Gastrocnemius medialis (tissue), 4 donors: ENCODE measurements around the gene ERFL.

ENCODE experiments used
- CTCF ChIP-seq, 5 experiments: fragments of 450-650 bp in 3 of 5; fragments of 200-600 bp in 2 of 5; sonication (generic) in 2 of 5; IDR thresholded peaks in 4 of 5; conservative IDR thresholded peaks in 1 of 5; 1 replicate in 4 of 5; 2 replicates in 1 of 5; pipeline ENCODE4 v1.5.1; 2016 to 2019; ENCODE audit warnings: antibody characterized with exemption in 5 of 5, mild to moderate bottlenecking in 3 of 5, moderate library complexity in 3 of 5
- POLR2A ChIP-seq, 2 donors: fragments of 450-650 bp; IDR thresholded peaks; one replicate each; pipeline ENCODE4 v1.6.1; 2017; ENCODE audit warnings: antibody characterized with exemption in 2 of 2, mild to moderate bottlenecking in 2 of 2, moderate library complexity in 2 of 2

- TF ChIP-seq CTCF (IDR thresholded peaks at IDR 0.05 in 4 of 5, conservative IDR thresholded peaks at IDR 0.05 in 1 of 5), result no peak
- TF ChIP-seq POLR2A (IDR thresholded peaks at IDR 0.05), result no peak
Observed at GRCh38 chr19:41906916-41907680, 21.2 kb downstream of the ERFL start.
